A549 treated with CORT108297 at 1 μM for 4 hours (cell line): Measurements from ENCODE around the gene FAM236C. TPM values are rescaled to one million over a fixed set of nuclear protein-coding genes. Genes with fewer than 3 reads are reported as not detected.

Source experiments
- total RNA-seq: library from RNA; stranded (reverse); fragments of 200-300 nt; extraction: Qiagen RNA extraction; gene quantifications from 5 replicates; pipeline ENCODE4 v1.2.3, GENCODE V29; 2022

The FAM236C gene
- total RNA-seq, result not detected in 5 replicates

DNA sequence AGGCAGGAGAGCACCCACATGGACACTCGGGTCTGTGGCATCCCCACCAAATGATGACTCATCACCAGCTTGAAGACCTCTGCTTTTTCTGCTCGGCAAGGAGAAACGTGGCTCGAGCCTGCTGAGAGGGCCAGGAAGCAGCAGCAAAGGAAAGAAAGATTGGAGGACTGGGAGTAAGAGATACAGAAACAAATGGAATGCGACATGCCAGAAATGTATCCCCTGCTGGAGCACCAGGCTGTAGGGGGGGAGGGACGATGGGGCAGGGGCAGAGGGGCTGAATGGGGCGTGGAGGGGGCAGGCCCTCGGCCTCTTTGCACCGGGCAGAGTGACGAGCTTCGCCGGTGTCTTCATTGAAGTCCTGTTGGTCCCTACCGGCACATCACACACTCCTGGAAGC, at the start of gene FAM236C:
Gene FAM236C, plus strand, starts transcription at position 301 of the 400 bp plus-strand sequence. CDS start 100 bp downstream, outside the sequence.

DNA sequence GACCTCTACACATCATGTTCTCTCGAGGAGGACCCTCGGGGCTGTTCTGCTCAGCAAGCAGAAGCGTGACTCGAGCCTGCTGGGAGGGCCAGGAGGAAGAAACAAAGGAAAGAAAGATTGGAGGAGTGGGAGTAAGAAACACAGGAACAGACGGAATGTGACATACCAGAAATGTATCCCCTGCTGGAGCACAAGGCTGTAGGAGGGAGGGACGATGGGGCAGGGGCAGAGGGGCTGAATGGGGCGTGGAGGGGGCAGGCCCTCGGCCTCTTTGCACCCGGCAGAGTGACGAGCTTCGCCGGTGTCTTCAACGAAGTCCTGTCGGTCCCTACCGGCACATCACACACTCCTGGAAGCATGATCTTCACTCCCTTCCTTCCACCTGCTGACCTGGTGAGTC, 25.5 kb downstream of the FAM236C start, which contains the start of gene FAM236A:
Gene FAM236A, plus strand, starts transcription at position 301 of the 400 bp plus-strand sequence. Its CDS starts 57 bp downstream, at position 358.

DNA sequence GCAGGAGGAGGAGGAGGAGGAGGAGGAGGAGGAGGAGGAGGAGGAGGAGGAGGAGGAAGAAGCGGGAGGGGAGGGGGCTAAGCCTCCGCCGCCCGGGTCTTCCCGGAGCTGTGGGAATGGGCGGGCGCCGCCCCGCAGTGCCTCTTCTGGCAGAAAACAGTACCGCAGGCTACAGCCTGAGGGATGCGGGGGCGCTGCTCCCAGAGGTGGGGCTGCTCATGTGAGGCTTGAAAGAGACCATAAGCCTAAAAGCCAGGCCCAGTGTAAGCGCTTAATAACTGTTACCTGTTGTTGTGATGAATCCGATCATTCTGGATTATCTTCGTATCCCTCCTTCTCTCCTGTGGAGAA, 31.4 kb downstream of the FAM236C start, which contains the start of gene DMRTC1:
Gene DMRTC1, minus strand, starts transcription at position 19 of the 351 bp plus-strand sequence. CDS start 68,143 bp downstream, outside the sequence.

Other genes starting within 250 kb of the FAM236C start
- 19.6 to 26.4 TPM (median 24.5 TPM) in 5 replicates for gene PHKA1, start 198.3 kb upstream of the FAM236C start, total RNA-seq
- gene DMRTC1B, start 135.7 kb upstream of the FAM236C start, total RNA-seq, result 0.09 to 0.24 TPM in 2 of 5 replicates, not detected in the others
- gene FAM236B, start 130.0 kb upstream of the FAM236C start, total RNA-seq, result not detected in 5 replicates
- not detected in 5 replicates for gene FAM236D, start 104.4 kb upstream of the FAM236C start, total RNA-seq
- not detected in 5 replicates for gene FAM236A, start 25.6 kb downstream of the FAM236C start, total RNA-seq
- gene DMRTC1, start 31.2 kb downstream of the FAM236C start, total RNA-seq, result 0.07 TPM in 1 of 5 replicates, not detected in the others
- not detected in 5 replicates for gene PABPC1L2B, start 90.3 kb downstream of the FAM236C start, total RNA-seq
- not detected in 5 replicates for gene PABPC1L2A, start 166.9 kb downstream of the FAM236C start, total RNA-seq